Measurements from ENCODE around the gene MUC6.

GRCh38 chr11:967995-968751 is 68.3 kb downstream of the MUC6 start:
- no peak for TF ChIP-seq CTCF (IDR thresholded peaks at IDR 0.05)
- no peak for TF ChIP-seq POLR2AphosphoS5 (IDR thresholded peaks at IDR 0.05)
- TF ChIP-seq POLR2A (IDR thresholded peaks at IDR 0.05; ENCODE audit: low read depth): no peak
- no peak for TF ChIP-seq EP300 (IDR thresholded peaks at IDR 0.05)
